ENCODE measurements around the gene ERN1. TPM values are rescaled to one million over a fixed set of nuclear protein-coding genes. Genes with fewer than 3 reads are reported as not detected.

ERN1 gene
- total RNA-seq, 1 experiment from 2014 or later: 13.5 TPM

GRCh38 chr17:64057701-64058263 is 72.2 kb downstream of the ERN1 start:
- peaks cover 5% of the 10 kb centered on the region; the same call in 1 of the 2 replicates for H3K36me3 ChIP-seq (ENCODE audit: low read depth, low read length)

GRCh38 chr17:64056269-64057005 is 73.5 kb downstream of the ERN1 start:
- ChIA-PET POLR2A (ENCODE audit: unreplicated experiment) (no interaction called here), CTCF (interaction anchor here (1.5 kb wide), 2 partner anchors 27 to 77 kb away, joined by 4 to 15 read pairs; no protein-coding TSS in a partner anchor)
- BruUV-seq (replicated peaks): no TSS peak
- DNase-seq (peak; percentile 49), ATAC-seq (peak; percentile 9; the same call in 1 of the 2 replicates)
- no peak overlapping the region for H3K4me2 ChIP-seq (ENCODE audit: low read length)
- H3K9me3 ChIP-seq (ENCODE audit: low read length): no peaks in the 10 kb centered on the region
- peaks cover 40% of the 10 kb centered on the region for H3K4me1 ChIP-seq (ENCODE audit: insufficient read depth, low read length)
- no peaks in the 10 kb centered on the region for H3K27me3 ChIP-seq (ENCODE audit: low read length)
- no peaks in the 10 kb centered on the region for H4K20me1 ChIP-seq (ENCODE audit: low read length)
- no peaks in the 10 kb centered on the region for H3K9me2 ChIP-seq (replicated peaks; ENCODE audit: low read length)
- intact Hi-C loops (cut with micrococcal nuclease): no loop called here
- H3K79me2 ChIP-seq (ENCODE audit: low read length): no peaks in the 10 kb centered on the region
- no peak overlapping the region for H3K4me3 ChIP-seq (ENCODE audit: low read length)
- no peaks in the 10 kb centered on the region for H3F3A ChIP-seq (ENCODE audit: low read length, unreplicated experiment)
- H3K9ac ChIP-seq (ENCODE audit: low read length): no peak overlapping the region
- TF ChIP-seq EZH2 (IDR thresholded peaks at IDR 0.05; ENCODE audit: low read length, unreplicated experiment): no peak
- TF ChIP-seq, protein P1, sequence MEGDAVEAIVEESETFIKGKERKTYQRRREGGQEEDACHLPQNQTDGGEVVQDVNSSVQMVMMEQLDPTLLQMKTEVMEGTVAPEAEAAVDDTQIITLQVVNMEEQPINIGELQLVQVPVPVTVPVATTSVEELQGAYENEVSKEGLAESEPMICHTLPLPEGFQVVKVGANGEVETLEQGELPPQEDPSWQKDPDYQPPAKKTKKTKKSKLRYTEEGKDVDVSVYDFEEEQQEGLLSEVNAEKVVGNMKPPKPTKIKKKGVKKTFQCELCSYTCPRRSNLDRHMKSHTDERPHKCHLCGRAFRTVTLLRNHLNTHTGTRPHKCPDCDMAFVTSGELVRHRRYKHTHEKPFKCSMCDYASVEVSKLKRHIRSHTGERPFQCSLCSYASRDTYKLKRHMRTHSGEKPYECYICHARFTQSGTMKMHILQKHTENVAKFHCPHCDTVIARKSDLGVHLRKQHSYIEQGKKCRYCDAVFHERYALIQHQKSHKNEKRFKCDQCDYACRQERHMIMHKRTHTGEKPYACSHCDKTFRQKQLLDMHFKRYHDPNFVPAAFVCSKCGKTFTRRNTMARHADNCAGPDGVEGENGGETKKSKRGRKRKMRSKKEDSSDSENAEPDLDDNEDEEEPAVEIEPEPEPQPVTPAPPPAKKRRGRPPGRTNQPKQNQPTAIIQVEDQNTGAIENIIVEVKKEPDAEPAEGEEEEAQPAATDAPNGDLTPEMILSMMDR (conservative IDR thresholded peaks at IDR 0.05; ENCODE audit: low read depth, low read length): 0 out of 2 replicates have a peak, but pooled peaks have one; percentile 23
- H3K36me3 ChIP-seq (ENCODE audit: low read depth, low read length): peaks cover 5% of the 10 kb centered on the region; the same call in 1 of the 2 replicates
- no peak overlapping the region for H2AFZ ChIP-seq (ENCODE audit: low read length)
- H3K27ac ChIP-seq (ENCODE audit: low read length): no peak overlapping the region; the same call in 1 of the 2 replicates

More at GRCh38 chr17:64057701-64058263, 72.2 kb downstream of the ERN1 start:
- no peak overlapping the region for H2AFZ ChIP-seq (ENCODE audit: low read length)
- H3K79me2 ChIP-seq (ENCODE audit: low read length): no peaks in the 10 kb centered on the region
- 0 out of 2 replicates have a peak overlapping the region, but pooled peaks have one; percentile 1 for H3K9ac ChIP-seq (ENCODE audit: low read length)
- no peaks in the 10 kb centered on the region for H3K9me3 ChIP-seq (ENCODE audit: low read length)
- H3K9me2 ChIP-seq (replicated peaks; ENCODE audit: low read length): no peaks in the 10 kb centered on the region
- H3K4me1 ChIP-seq (ENCODE audit: insufficient read depth, low read length): peaks cover 45% of the 10 kb centered on the region
- no peak overlapping the region for H3K4me3 ChIP-seq (ENCODE audit: low read length)
- peak overlapping the region; percentile 20 for H3K4me2 ChIP-seq (ENCODE audit: low read length)
- no peaks in the 10 kb centered on the region for H3F3A ChIP-seq (ENCODE audit: low read length, unreplicated experiment)
- ChIA-PET POLR2A (ENCODE audit: unreplicated experiment) (no interaction called here), CTCF (interaction anchor here (0.5 to 1.5 kb wide), 3 partner anchors 27 to 76 kb away, joined by 3 to 8 read pairs (median 3); no protein-coding TSS in a partner anchor)
- intact Hi-C loops (cut with micrococcal nuclease): no loop called here
- DNase-seq: peak; percentile 84
- H3K27me3 ChIP-seq (ENCODE audit: low read length): no peaks in the 10 kb centered on the region
- H4K20me1 ChIP-seq (ENCODE audit: low read length): no peaks in the 10 kb centered on the region
- TF ChIP-seq, protein P1 (conservative IDR thresholded peaks at IDR 0.05; ENCODE audit: low read depth, low read length): no peak
- TF ChIP-seq EZH2 (IDR thresholded peaks at IDR 0.05; ENCODE audit: low read length, unreplicated experiment): no peak
- TF ChIP-seq EZH2phosphoT487 (IDR thresholded peaks at IDR 0.05; ENCODE audit: borderline replicate concordance, low read length): no peak
- peak; percentile 85 for ATAC-seq
- no TSS peak for BruUV-seq (replicated peaks)
- peak overlapping the region; percentile 40 for H3K27ac ChIP-seq (ENCODE audit: low read length)

Data from PC-3 (cell line).